ENCODE results near the gene SLC1A5. TPM values are rescaled to one million over a fixed set of nuclear protein-coding genes. Genes with fewer than 3 reads are reported as not detected.

SLC1A5 gene
- total RNA-seq, 4 donors from 2014 or later, result 19.8 to 104 (median 91.4) TPM

- H3K4me3 ChIP-seq, result no peak overlapping the region
- TF ChIP-seq POLR2A (IDR thresholded peaks at IDR 0.05), result no peak
- TF ChIP-seq POLR2AphosphoS5 (IDR thresholded peaks at IDR 0.05), result peak in 2 of 3 donors; percentile 12 to 45
- no peak for TF ChIP-seq EP300 (IDR thresholded peaks at IDR 0.05; ENCODE audit: low read depth)
- no peaks in the 10 kb centered on the region for H3K9me3 ChIP-seq
- peak overlapping the region; percentile 44 to 55 (median 48) for H3K27ac ChIP-seq
- H3K27me3 ChIP-seq, result no peaks in the 10 kb centered on the region
- no peak for DNase-seq
- peaks cover 0 to 6% (median 0%) of the 10 kb centered on the region in 4 donors for H3K36me3 ChIP-seq
- H3K4me1 ChIP-seq, result peaks cover 4 to 22% (median 13%) of the 10 kb centered on the region in 4 donors
- 67 to 73% methylated on average over 1 to 7 of the region's 7 CpGs for WGBS, 2 donors (ENCODE audit: low coverage in 1 of 2)
- in situ Hi-C loops (cut with MboI; ENCODE audit: low pct_ligation_motif_present in 1 of 4, low pct_unique_long_range_greater_than_20kb in 1 of 4, low sequenced_read_pairs in 3 of 4) (loop anchor here in 3 of 4 donors (5.0 to 25.0 kb wide), 3 partner anchors 82 to 227 kb away; no protein-coding TSS in a partner anchor), intact Hi-C loops (cut with DNase I; ENCODE audit: low total_unique reads) (loop anchor here (5.0 kb wide), 2 partner anchors 232 to 662 kb away; no protein-coding TSS in a partner anchor)
Observed at GRCh38 chr19:46759817-46760333, 28.5 kb downstream of the SLC1A5 start.

GRCh38 chr19:46759206-46759605 lies 29.2 kb downstream of the SLC1A5 start:
- in situ Hi-C loops (cut with MboI; ENCODE audit: low pct_ligation_motif_present in 1 of 4, low pct_unique_long_range_greater_than_20kb in 1 of 4, low sequenced_read_pairs in 3 of 4) (loop anchor here in 3 of 4 donors (5.0 to 25.0 kb wide), 3 partner anchors 83 to 228 kb away; no protein-coding TSS in a partner anchor), intact Hi-C loops (cut with DNase I; ENCODE audit: low total_unique reads) (loop anchor here (5.0 kb wide), 2 partner anchors 233 to 663 kb away; no protein-coding TSS in a partner anchor)
- Histone ChIP-seq H3K4me3 (no peak overlapping the region), H3K9me3 (no peaks in the 10 kb centered on the region), H3K36me3 (peaks cover 0 to 6% (median 0%) of the 10 kb centered on the region in 4 donors), H3K27me3 (no peaks in the 10 kb centered on the region), H3K27ac (peak overlapping the region; percentile 44 to 55 (median 48)), H3K4me1 (peaks cover 4 to 19% (median 11%) of the 10 kb centered on the region in 4 donors)
- 75% methylated on average over 6 of the region's 6 CpGs; no CpG with 5 or more reads in 1 of the 2 donors for WGBS, 2 donors (ENCODE audit: low coverage in 1 of 2)
- TF ChIP-seq CTCF (IDR thresholded peaks at IDR 0.05) (no peak), POLR2AphosphoS5 (IDR thresholded peaks at IDR 0.05) (no peak), EP300 (IDR thresholded peaks at IDR 0.05; ENCODE audit: low read depth) (no peak), POLR2A (IDR thresholded peaks at IDR 0.05) (no peak)
- DNase-seq, result no peak

GRCh38 chr19:46756544-46756888 lies 31.9 kb downstream of the SLC1A5 start:
- Histone ChIP-seq H3K9me3 (no peaks in the 10 kb centered on the region), H3K27me3 (no peaks in the 10 kb centered on the region), H3K4me1 (peaks cover 2 to 14% (median 9%) of the 10 kb centered on the region in 4 donors), H3K4me3 (no peak overlapping the region), H3K36me3 (peaks cover 0 to 6% (median 0%) of the 10 kb centered on the region in 4 donors), H3K27ac (no peak overlapping the region)
- intact Hi-C loops (cut with DNase I; ENCODE audit: low total_unique reads) (loop anchor here (5.0 kb wide), 2 partner anchors 236 to 666 kb away; no protein-coding TSS in a partner anchor), in situ Hi-C loops (cut with MboI; ENCODE audit: low pct_ligation_motif_present in 1 of 4, low pct_unique_long_range_greater_than_20kb in 1 of 4, low sequenced_read_pairs in 3 of 4) (loop anchor here in 3 of 4 donors (5.0 to 25.0 kb wide), 3 partner anchors 86 to 231 kb away; no protein-coding TSS in a partner anchor)
- no peak for DNase-seq
- TF ChIP-seq POLR2A (IDR thresholded peaks at IDR 0.05), result no peak
- no peak for TF ChIP-seq POLR2AphosphoS5 (IDR thresholded peaks at IDR 0.05)
- WGBS, 2 donors (ENCODE audit: low coverage in 1 of 2), result 60 to 78% methylated on average over 3 to 30 of the region's 30 CpGs

GRCh38 chr19:46755853-46756543 lies 32.4 kb downstream of the SLC1A5 start:
- DNase-seq, result no peak
- in situ Hi-C loops (cut with MboI; ENCODE audit: low pct_ligation_motif_present in 1 of 4, low pct_unique_long_range_greater_than_20kb in 1 of 4, low sequenced_read_pairs in 3 of 4), result loop anchor here in 3 of 4 donors (5.0 to 25.0 kb wide), 3 partner anchors 86 to 231 kb away; no protein-coding TSS in a partner anchor
- no peaks in the 10 kb centered on the region for H3K27me3 ChIP-seq

More at GRCh38 chr19:46755853-46756543, 32.4 kb downstream of the SLC1A5 start:
- Histone ChIP-seq H3K36me3 (peaks cover 0 to 6% (median 0%) of the 10 kb centered on the region in 4 donors), H3K4me3 (no peak overlapping the region), H3K9me3 (no peaks in the 10 kb centered on the region), H3K4me1 (peaks cover 0 to 10% (median 8%) of the 10 kb centered on the region in 4 donors), H3K27ac (no peak overlapping the region)
- 94% methylated on average over 78 of the region's 86 CpGs; no CpG with 5 or more reads in 1 of the 2 donors for WGBS, 2 donors (ENCODE audit: low coverage in 1 of 2)
- intact Hi-C loops (cut with DNase I; ENCODE audit: low total_unique reads), result loop anchor here (5.0 kb wide), 2 partner anchors 236 to 666 kb away; no protein-coding TSS in a partner anchor
- TF ChIP-seq POLR2AphosphoS5 (IDR thresholded peaks at IDR 0.05), result no peak
- no peak for TF ChIP-seq POLR2A (IDR thresholded peaks at IDR 0.05)
- no peak for TF ChIP-seq CTCF (IDR thresholded peaks at IDR 0.05)
- TF ChIP-seq EP300 (IDR thresholded peaks at IDR 0.05; ENCODE audit: low read depth), result no peak
